Thyroid gland (tissue), 4 donors: ENCODE measurements around the gene GPR78.

Source experiments
- CTCF ChIP-seq, 6 experiments: fragments of 200-600 bp in 3 of 6; fragments of 450-650 bp in 3 of 6; sonication (generic) in 3 of 6; IDR thresholded peaks; one replicate each; pipeline ENCODE4 v1.5.1; 2016 to 2019; ENCODE audit warnings: antibody characterized with exemption in 6 of 6, mild to moderate bottlenecking in 2 of 6, inconsistent platforms in 1 of 6, moderate library complexity in 1 of 6
- POLR2A ChIP-seq, 2 donors: fragments of 450-650 bp; IDR thresholded peaks; one replicate each; pipeline ENCODE4 v1.6.1; 2017; ENCODE audit warnings: antibody characterized with exemption in 2 of 2, mild to moderate bottlenecking in 2 of 2, moderate library complexity in 1 of 2

GRCh38 chr4:8597791-8598190 lies 17.6 kb downstream of the GPR78 start:
- TF ChIP-seq CTCF (IDR thresholded peaks at IDR 0.05) (no peak), POLR2A (IDR thresholded peaks at IDR 0.05) (no peak)
